Measurements from ENCODE around the gene DAD1. TPM values are rescaled to one million over a fixed set of nuclear protein-coding genes. Genes with fewer than 3 reads are reported as not detected.

The DAD1 gene
- total RNA-seq, 1 donor from 2014 or later, result 145 TPM

GRCh38 chr14:22560662-22561365 lies 28.2 kb downstream of the DAD1 start:
- TF ChIP-seq CTCF (IDR thresholded peaks at IDR 0.05), result no peak
- no peak for TF ChIP-seq POLR2A (IDR thresholded peaks at IDR 0.05)
- no peak for TF ChIP-seq POLR2AphosphoS5 (IDR thresholded peaks at IDR 0.05; ENCODE audit: insufficient read depth in 1 of 2, low read depth in 1 of 2)
- Histone ChIP-seq H3K27ac (no peak overlapping the region), H3K4me1 (peaks cover 68% of the 10 kb centered on the region), H3K9me3 (no peaks in the 10 kb centered on the region), H3K27me3 (no peaks in the 10 kb centered on the region), H3K36me3 (peaks cover 0 to 9% of the 10 kb centered on the region in 2 donors), H3K4me3 (no peak overlapping the region)
- DNase-seq (ENCODE audit: extremely low spot score in 2 of 2), result no peak
- intact Hi-C loops (cut with DNase I), result loop anchor here (10.0 kb wide), 1 partner anchor 154 kb away; no protein-coding TSS in a partner anchor

GRCh38 chr14:22559041-22559440 lies 30.0 kb downstream of the DAD1 start:
- Histone ChIP-seq H3K36me3 (no peaks in the 10 kb centered on the region), H3K9me3 (no peaks in the 10 kb centered on the region), H3K4me1 (peaks cover 52% of the 10 kb centered on the region), H3K4me3 (no peak overlapping the region), H3K27ac (no peak overlapping the region), H3K27me3 (no peaks in the 10 kb centered on the region)
- no peak for TF ChIP-seq POLR2AphosphoS5 (IDR thresholded peaks at IDR 0.05; ENCODE audit: insufficient read depth in 1 of 2, low read depth in 1 of 2)
- TF ChIP-seq POLR2A (IDR thresholded peaks at IDR 0.05), result no peak
- TF ChIP-seq CTCF (IDR thresholded peaks at IDR 0.05), result no peak
- DNase-seq (ENCODE audit: extremely low spot score in 2 of 2), result no peak
- intact Hi-C loops (cut with DNase I), result loop anchor here (10.0 kb wide), 2 partner anchors 164 to 296 kb away; no protein-coding TSS in a partner anchor

- no peaks in the 10 kb centered on the region for H3K27me3 ChIP-seq
- H3K27ac ChIP-seq, result peak overlapping the region; percentile 43
- H3K4me3 ChIP-seq, result no peak overlapping the region
- H3K9me3 ChIP-seq, result no peaks in the 10 kb centered on the region
- H3K36me3 ChIP-seq, result no peaks in the 10 kb centered on the region
- TF ChIP-seq POLR2AphosphoS5 (IDR thresholded peaks at IDR 0.05; ENCODE audit: insufficient read depth in 1 of 2, low read depth in 1 of 2) (peak in 1 of 2 donors; percentile 24), POLR2A (IDR thresholded peaks at IDR 0.05) (no peak), CTCF (IDR thresholded peaks at IDR 0.05) (peak in 1 of 3 experiments; percentile 7)
- H3K4me1 ChIP-seq, result peaks cover 48% of the 10 kb centered on the region
- DNase-seq (ENCODE audit: extremely low spot score in 2 of 2), result no peak
- intact Hi-C loops (cut with DNase I), result loop anchor here (10.0 kb wide), 2 partner anchors 164 to 296 kb away; no protein-coding TSS in a partner anchor
Observed at GRCh38 chr14:22558221-22558913, 30.7 kb downstream of the DAD1 start.

- TF ChIP-seq POLR2AphosphoS5 (IDR thresholded peaks at IDR 0.05; ENCODE audit: insufficient read depth in 1 of 2, low read depth in 1 of 2), result no peak
- TF ChIP-seq POLR2A (IDR thresholded peaks at IDR 0.05), result no peak
- TF ChIP-seq CTCF (IDR thresholded peaks at IDR 0.05), result no peak
- no peaks in the 10 kb centered on the region for H3K36me3 ChIP-seq
- no peaks in the 10 kb centered on the region for H3K9me3 ChIP-seq
- H3K4me1 ChIP-seq, result peaks cover 43% of the 10 kb centered on the region
- H3K4me3 ChIP-seq, result no peak overlapping the region
- peak overlapping the region; percentile 43 for H3K27ac ChIP-seq
- H3K27me3 ChIP-seq, result no peaks in the 10 kb centered on the region
- DNase-seq (ENCODE audit: extremely low spot score in 2 of 2), result no peak
- intact Hi-C loops (cut with DNase I), result loop anchor here (10.0 kb wide), 2 partner anchors 163 to 297 kb away; no protein-coding TSS in a partner anchor
Observed at GRCh38 chr14:22557846-22558220, 31.2 kb downstream of the DAD1 start.
